Measurements from ENCODE around the gene RGS9.

Gene RGS9

GRCh38 chr17:65181237-65182061, 44.3 kb downstream of the RGS9 start:
- H3K4me3 ChIP-seq (ENCODE audit: low read depth, low read length) = no peak overlapping the region; the same call in 1 of the 2 replicates
- TF ChIP-seq CTCF (IDR thresholded peaks at IDR 0.05; ENCODE audit: low read depth, low read length, missing control alignments) = no peak
- DNase-seq (ENCODE audit: low read depth) = peak; percentile 72

GRCh38 chr17:65182233-65182632, 45.1 kb downstream of the RGS9 start:
- no peak overlapping the region for H3K4me3 ChIP-seq (ENCODE audit: low read depth, low read length)
- peak; percentile 62 for DNase-seq (ENCODE audit: low read depth)
- TF ChIP-seq CTCF (IDR thresholded peaks at IDR 0.05; ENCODE audit: low read depth, low read length, missing control alignments) = no peak

- H3K4me3 ChIP-seq (ENCODE audit: low read depth, low read length) = no peak overlapping the region
- no peak for DNase-seq (ENCODE audit: low read depth)
- TF ChIP-seq CTCF (IDR thresholded peaks at IDR 0.05; ENCODE audit: low read depth, low read length, missing control alignments) = no peak
Observed at GRCh38 chr17:65183736-65184135, 46.6 kb downstream of the RGS9 start.

- no peak overlapping the region for H3K4me3 ChIP-seq (ENCODE audit: low read depth, low read length)
- TF ChIP-seq CTCF (IDR thresholded peaks at IDR 0.05; ENCODE audit: low read depth, low read length, missing control alignments) = no peak
- DNase-seq (ENCODE audit: low read depth) = no peak
Observed at GRCh38 chr17:65184235-65184959, 47.2 kb downstream of the RGS9 start.

GRCh38 chr17:65185062-65185461, 47.9 kb downstream of the RGS9 start:
- no peak for DNase-seq (ENCODE audit: low read depth)
- no peak for TF ChIP-seq CTCF (IDR thresholded peaks at IDR 0.05; ENCODE audit: low read depth, low read length, missing control alignments)
- H3K4me3 ChIP-seq (ENCODE audit: low read depth, low read length) = no peak overlapping the region

GRCh38 chr17:65185668-65186382, 48.7 kb downstream of the RGS9 start:
- TF ChIP-seq CTCF (IDR thresholded peaks at IDR 0.05; ENCODE audit: low read depth, low read length, missing control alignments) = peak; percentile 27
- no peak for DNase-seq (ENCODE audit: low read depth)
- no peak overlapping the region for H3K4me3 ChIP-seq (ENCODE audit: low read depth, low read length)

Measured in GM12864 (cell line).